ENCODE measurements around the gene STX11. TPM values are rescaled to one million over a fixed set of nuclear protein-coding genes. Genes with fewer than 3 reads are reported as not detected.

The STX11 gene
- total RNA-seq, 1 experiment from 2014 or later = 16.1 TPM

GRCh38 chr6:144220031-144220790 is 69.9 kb downstream of the STX11 start:
- Histone ChIP-seq H3K4me3 (no peak overlapping the region), H3K4me1 (no peaks in the 10 kb centered on the region; the same call in 1 of the 2 replicates), H3K36me3 (no peaks in the 10 kb centered on the region), H3K27ac (no peak overlapping the region), H3K9me3 (replicated peaks) (no peaks in the 10 kb centered on the region), H3K27me3 (no peaks in the 10 kb centered on the region)
- DNase-seq = no peak

GRCh38 chr6:144223686-144224085 is 73.4 kb downstream of the STX11 start:
- H3K9me3 ChIP-seq (replicated peaks) = no peaks in the 10 kb centered on the region
- no peaks in the 10 kb centered on the region for H3K4me1 ChIP-seq
- H3K27ac ChIP-seq = no peak overlapping the region
- no peak overlapping the region for H3K4me3 ChIP-seq
- H3K36me3 ChIP-seq = no peaks in the 10 kb centered on the region
- no peaks in the 10 kb centered on the region for H3K27me3 ChIP-seq
- DNase-seq = no peak

- Histone ChIP-seq H3K27me3 (no peaks in the 10 kb centered on the region), H3K36me3 (no peaks in the 10 kb centered on the region), H3K27ac (no peak overlapping the region), H3K4me3 (no peak overlapping the region), H3K4me1 (no peaks in the 10 kb centered on the region), H3K9me3 (replicated peaks) (no peaks in the 10 kb centered on the region)
- no peak for DNase-seq
These were observed 81.4 kb downstream of the STX11 start for GRCh38 chr6:144231721-144232120.

DNA sequence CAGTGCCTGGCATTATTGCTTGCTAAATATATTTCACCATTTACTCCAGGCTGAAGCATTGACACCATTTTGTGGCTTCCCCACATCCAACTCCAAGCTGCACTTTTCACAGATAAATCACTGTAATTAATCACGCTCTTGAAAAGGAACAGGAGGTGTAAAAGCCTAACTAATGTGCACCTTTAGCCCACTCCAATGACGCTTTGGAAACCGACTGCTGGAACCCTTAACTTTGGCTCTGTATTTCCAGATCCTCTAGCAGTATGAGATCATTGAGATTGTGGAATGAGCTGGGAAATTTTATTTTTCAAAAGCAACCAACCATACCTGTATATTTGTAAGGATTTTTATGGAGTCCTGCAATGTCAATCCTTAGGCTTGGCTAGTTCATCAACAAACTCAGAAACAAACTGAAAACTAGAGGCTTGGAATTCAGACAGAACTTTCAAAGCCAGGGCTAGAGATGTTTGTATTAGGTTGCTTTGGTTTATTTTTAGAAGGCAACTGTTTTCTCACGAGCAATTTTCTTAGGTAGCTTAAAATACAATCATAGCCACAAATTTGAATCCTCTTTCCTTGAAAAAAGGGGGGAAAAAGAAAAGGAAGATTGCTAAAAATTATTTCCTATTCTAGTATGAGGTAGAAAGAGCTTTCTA is 82.0 kb downstream of the STX11 start:
- no peak overlapping the region for H3K4me3 ChIP-seq
- no peaks in the 10 kb centered on the region for H3K36me3 ChIP-seq
- no peak for DNase-seq
- H3K27ac ChIP-seq = no peak overlapping the region
- no peaks in the 10 kb centered on the region for H3K9me3 ChIP-seq (replicated peaks)
- no peaks in the 10 kb centered on the region for H3K27me3 ChIP-seq
- no peaks in the 10 kb centered on the region for H3K4me1 ChIP-seq

DNA sequence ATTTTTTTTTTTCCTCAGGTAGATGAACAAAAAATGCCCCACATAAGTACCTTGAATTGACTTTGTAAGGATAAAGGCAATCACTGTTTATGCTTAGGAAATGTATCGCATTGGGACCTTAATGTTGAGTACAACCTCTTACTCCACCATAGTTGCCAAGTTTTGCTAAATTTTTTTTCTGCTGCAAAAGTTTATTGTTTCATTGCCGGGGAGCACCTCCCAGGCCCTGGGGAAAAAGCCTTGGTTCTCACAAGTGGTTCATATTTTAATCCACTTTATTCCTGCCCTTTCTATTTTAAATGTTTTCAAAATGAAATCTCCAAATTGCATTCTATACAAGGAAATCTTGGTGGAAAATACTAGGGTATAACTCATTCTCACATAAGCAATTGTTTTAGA is 82.5 kb downstream of the STX11 start:
- no peak overlapping the region for H3K4me3 ChIP-seq

DNA sequence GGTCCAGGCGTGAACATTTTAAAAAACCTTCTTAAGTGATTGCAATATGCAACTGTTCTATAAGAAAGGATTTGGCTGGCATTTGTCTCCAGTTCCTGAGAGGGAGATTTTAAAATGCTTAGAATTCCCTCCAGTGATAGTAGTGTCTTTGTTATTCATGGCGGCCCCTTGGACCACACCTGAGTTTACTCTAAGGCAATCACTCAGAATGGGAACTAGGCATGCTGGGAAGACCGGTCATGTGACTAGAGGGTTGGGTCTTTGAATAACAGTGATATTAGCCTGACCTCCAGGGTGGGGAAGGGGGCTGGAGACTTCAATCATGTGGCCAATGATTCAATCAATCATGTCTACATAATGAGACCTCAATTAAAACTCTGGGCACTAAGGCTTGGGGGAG is 84.1 kb downstream of the STX11 start:
- H3K4me3 ChIP-seq = no peak overlapping the region
- no peaks in the 10 kb centered on the region for H3K36me3 ChIP-seq
- H3K27me3 ChIP-seq = no peaks in the 10 kb centered on the region
- no peaks in the 10 kb centered on the region for H3K4me1 ChIP-seq
- DNase-seq = no peak
- no peaks in the 10 kb centered on the region for H3K9me3 ChIP-seq (replicated peaks)
- no peak overlapping the region for H3K27ac ChIP-seq

More for the DNA sequence above, 82.5 kb downstream of the STX11 start:
- H3K36me3 ChIP-seq = no peaks in the 10 kb centered on the region
- no peak overlapping the region for H3K27ac ChIP-seq
- no peaks in the 10 kb centered on the region for H3K27me3 ChIP-seq
- H3K4me1 ChIP-seq = no peaks in the 10 kb centered on the region
- H3K9me3 ChIP-seq (replicated peaks) = no peaks in the 10 kb centered on the region
- DNase-seq = no peak

GRCh38 chr6:144234935-144235334 is 84.6 kb downstream of the STX11 start:
- Histone ChIP-seq H3K9me3 (replicated peaks) (no peaks in the 10 kb centered on the region), H3K27ac (no peak overlapping the region), H3K27me3 (no peaks in the 10 kb centered on the region), H3K36me3 (no peaks in the 10 kb centered on the region), H3K4me3 (no peak overlapping the region), H3K4me1 (no peaks in the 10 kb centered on the region)
- DNase-seq = no peak

Other genes starting within 250 kb of the STX11 start
- gene PLAGL1, start 142.3 kb upstream of the STX11 start, total RNA-seq (2014; rRNA removed; shearing (Covaris generic)) = 66.5 and 77.2 TPM in 2 replicates
- 116 and 118 TPM in 2 replicates for gene SF3B5, start 54.9 kb upstream of the STX11 start, total RNA-seq (2014; rRNA removed; shearing (Covaris generic))
- gene UTRN, start 134.8 kb downstream of the STX11 start, total RNA-seq (2014; rRNA removed; shearing (Covaris generic)) = 67.8 and 74.7 TPM in 2 replicates